A549 (cell line): ENCODE data around the gene STIMATE. TPM values are rescaled to one million over a fixed set of nuclear protein-coding genes. Genes with fewer than 3 reads are reported as not detected.

ENCODE experiments used
- ATAC-seq, 2 experiments: fragments of 200-7000 bp in 1 of 2; fragments of >200 bp in 1 of 2; cut with Nextera tagmentation in 1 of 2; cut with Tn5 transposase in 1 of 2; 3 replicates each; pipeline versions ENCODE4 v1.8.0 to v1.9.1; 2018 to 2020; ENCODE audit warnings: mild to moderate bottlenecking in 1 of 2, moderate library complexity in 1 of 2
- CTCF ChIA-PET: fragments of 300-600 bp; sonication (Branson Sonifier 250); formaldehyde crosslinking; extraction: SDS; loops from one replicate; lab custom pipeline; 2021; ENCODE audit warnings: antibody characterized with exemption, inconsistent platforms; lab: Yijun Ruan, JAX
- POLR2A ChIA-PET: fragments of 350-600 bp; formaldehyde crosslinking; extraction: SDS; loops from one replicate; lab custom pipeline; 2021; ENCODE audit warnings: antibody characterized with exemption, inconsistent platforms; lab: Yijun Ruan, JAX
- DNase-seq, 2 experiments: peaks; one replicate each; pipeline versions ENCODE4 v3.0.0 to v3.0.0-alpha.2; 2011 to 2016; ENCODE audit warnings: low read depth in 1 of 2, low spot score in 1 of 2
- FAIRE-seq: peaks from 2 replicates; lab custom pipeline; 2011; peaks lifted over from hg19 to GRCh38; lab: Jason Lieb, UNC
- H3K27ac ChIP-seq, 2 experiments: fragments of >200 bp; sonication (Bioruptor Twin); formaldehyde crosslinking; 3 replicates each; pipeline ENCODE4 v1.5.1; 2016 to 2017
- H3K4me1 ChIP-seq: fragments of >200 bp; sonication (Bioruptor Twin); formaldehyde crosslinking; 3 replicates; pipeline ENCODE4 v1.6.1; 2016
- H3K4me2 ChIP-seq: fragments of >200 bp; sonication (Bioruptor Twin); formaldehyde crosslinking; 3 replicates; pipeline ENCODE4 v1.6.1; 2016
- H3K4me3 ChIP-seq: fragments of >200 bp; sonication (Bioruptor Twin); formaldehyde crosslinking; 3 replicates; pipeline ENCODE4 v1.5.1; 2016
- H3K9me3 ChIP-seq: fragments of >200 bp; sonication (Bioruptor Twin); formaldehyde crosslinking; 3 replicates; pipeline ENCODE4 v1.6.1; 2016
- EP300 ChIP-seq, 2 experiments: fragments of >200 bp; sonication (Bioruptor Twin); formaldehyde crosslinking; IDR thresholded peaks; 2 replicates in 1 of 2; 3 replicates in 1 of 2; pipeline ENCODE4 v1.6.1; 2016 to 2017
- ESRRA ChIP-seq: fragments of 150-350 bp; IDR thresholded peaks from 2 replicates; pipeline ENCODE4 v1.6.1; 2014; ENCODE audit warnings: mild to moderate bottlenecking, low read length, borderline replicate concordance
- HEYL ChIP-seq: fragments of 250-450 bp; sonication (Bioruptor Pico); IDR thresholded peaks from 2 replicates; pipeline ENCODE4 v1.8.0; 2021; ENCODE audit warnings: mild to moderate bottlenecking, moderate library complexity
- HOXB13 ChIP-seq: fragments of 250-450 bp; sonication (Bioruptor Pico); IDR thresholded peaks from 2 replicates; pipeline ENCODE4 v1.5.0; 2020; ENCODE audit warnings: low read depth, mild to moderate bottlenecking, moderate library complexity
- HOXB5 ChIP-seq: fragments of 250-450 bp; sonication (Bioruptor Pico); IDR thresholded peaks from 2 replicates; pipeline ENCODE4 v1.5.0; 2020; ENCODE audit warnings: mild to moderate bottlenecking, moderate library complexity
- JUN ChIP-seq, 2 experiments: fragments of >200 bp; sonication (Bioruptor Twin); formaldehyde crosslinking; IDR thresholded peaks; 2 replicates in 1 of 2; 3 replicates in 1 of 2; pipeline ENCODE4 v1.6.1; 2016 to 2017
- NFE2L2 ChIP-seq: fragments of 150-350 bp; conservative IDR thresholded peaks from 2 replicates; pipeline ENCODE4 v1.6.1; 2014; ENCODE audit warnings: low read length
- NPAS2 ChIP-seq: fragments of 250-450 bp; sonication (Bioruptor Pico); IDR thresholded peaks from 2 replicates; pipeline ENCODE4 v1.8.0; 2022; ENCODE audit warnings: mild to moderate bottlenecking, moderate library complexity, borderline replicate concordance
- NR3C1 ChIP-seq: fragments of >200 bp; sonication (Bioruptor Twin); formaldehyde crosslinking; IDR thresholded peaks from 3 replicates; pipeline ENCODE4 v1.6.1; 2017
- PHF8 ChIP-seq: fragments of 200-600 bp; sonication (generic); IDR thresholded peaks from 2 replicates; pipeline ENCODE4 v1.6.1; 2016; ENCODE audit warnings: low read depth, mild to moderate bottlenecking, antibody characterized with exemption, moderate library complexity, borderline replicate concordance
- RFX5 ChIP-seq: fragments of 450-650 bp; IDR thresholded peaks from 2 replicates; pipeline ENCODE4 v1.7.1; 2014; ENCODE audit warnings: antibody characterized with exemption, mild to moderate bottlenecking, moderate library complexity
- RNF2 ChIP-seq: fragments of 200-600 bp; sonication (generic); IDR thresholded peaks from 2 replicates; pipeline ENCODE4 v1.6.1; 2016; ENCODE audit warnings: low read depth, mild to moderate bottlenecking, antibody characterized with exemption, moderate library complexity, borderline replicate concordance
- TP53 ChIP-seq: fragments of 250-450 bp; sonication (Bioruptor Pico); IDR thresholded peaks from 2 replicates; pipeline ENCODE4 v1.5.0; 2021; ENCODE audit warnings: mild to moderate bottlenecking, moderate library complexity
- ZC3H11A ChIP-seq: fragments of 450-650 bp; IDR thresholded peaks from 2 replicates; pipeline ENCODE4 v1.6.1; 2014; ENCODE audit warnings: antibody characterized with exemption, mild to moderate bottlenecking
- ZFP36 ChIP-seq: fragments of 450-650 bp; IDR thresholded peaks from 2 replicates; pipeline ENCODE4 v1.6.1; 2014; ENCODE audit warnings: borderline replicate concordance; ENCODE audit not compliant: partially characterized antibody
- ZNF302 ChIP-seq: fragments of 250-450 bp; sonication (Bioruptor Pico); IDR thresholded peaks from 2 replicates; pipeline ENCODE4 v1.9.0; 2021; ENCODE audit warnings: inconsistent platforms, mild to moderate bottlenecking, moderate library complexity
- WGBS: methylation state at CpG from one replicate; pipeline ENCODE4 v1.1.6; 2017; ENCODE audit errors: missing lambda C conversion rate; 5-methylcytosine and 5-hydroxymethylcytosine counted together
- polyA plus RNA-seq, 4 experiments: library from polyadenylated mRNA; depleted of rRNA in 3 of 4; stranded (reverse); fragments of >200 nt; fragmentation: RNase III in 1 of 4; extraction: RNeasy Plus Mini Kit Qiagen cat#74134 plus additional on column Dnase treatment in 1 of 4; gene quantifications; 2 replicates in 3 of 4; 3 replicates in 1 of 4; pipeline ENCODE4 v1.2.3, GENCODE V29; 2011 to 2017
- TF ChIP-seq, protein P1 (sequence below): fragments of 250-450 bp; sonication (Bioruptor Pico); IDR thresholded peaks from 2 replicates; pipeline ENCODE4 v1.5.0; 2021; ENCODE audit warnings: mild to moderate bottlenecking, moderate library complexity, borderline replicate concordance
- TF ChIP-seq, protein P2 (sequence below): fragments of 200-600 bp; sonication (generic); IDR thresholded peaks from 2 replicates; pipeline ENCODE4 v1.6.1; 2016; ENCODE audit warnings: antibody characterized with exemption, mild to moderate bottlenecking, moderate library complexity
- TF ChIP-seq, protein P3 (sequence below): fragments of >200 bp; sonication (Bioruptor Twin); formaldehyde crosslinking; IDR thresholded peaks from 3 replicates; pipeline ENCODE4 v1.6.1; 2016

The STIMATE gene
- polyA plus RNA-seq, 2 of the 4 experiments (the other 2 are of a cell fraction): 5.2 to 5.5 TPM

DNA sequence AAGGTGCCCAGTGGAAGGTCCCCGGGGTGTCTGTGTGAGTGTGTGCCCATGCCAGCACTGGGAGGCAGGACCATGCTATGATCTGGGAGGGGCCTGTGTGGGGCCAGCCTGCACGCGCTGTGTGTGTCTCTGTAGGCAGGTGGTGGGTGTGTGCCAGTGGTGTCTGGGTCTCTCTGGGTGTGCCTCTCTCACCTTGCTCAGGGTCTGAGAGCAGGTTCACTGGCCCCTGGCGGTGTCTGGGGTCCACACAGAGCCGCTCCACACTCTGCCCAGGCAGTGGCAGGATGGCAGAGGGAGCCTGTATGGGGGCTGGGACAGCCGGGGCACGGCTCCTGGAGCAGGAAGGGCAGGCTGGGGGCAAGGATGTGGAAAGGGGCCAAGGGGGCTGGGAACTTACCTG is 79.5 kb downstream of the STIMATE start:
- TF ChIP-seq NPAS2 (CRISPR knock-in tag) (no peak), HEYL (CRISPR knock-in tag) (no peak), RFX5 (no peak), ESRRA (no peak)
- no peak overlapping the region for H3K4me2 ChIP-seq
- ATAC-seq (no peak), FAIRE-seq (no peak), DNase-seq (no peak)
- H3K27ac ChIP-seq: no peak overlapping the region
- POLR2A ChIA-PET: no interaction called here
- CTCF ChIA-PET: no interaction called here
- H3K9me3 ChIP-seq: no peaks in the 10 kb centered on the region
- H3K4me1 ChIP-seq: no peaks in the 10 kb centered on the region
- no peak overlapping the region for H3K4me3 ChIP-seq
- 97% methylated on average over 5 of the region's 7 CpGs for WGBS

DNA sequence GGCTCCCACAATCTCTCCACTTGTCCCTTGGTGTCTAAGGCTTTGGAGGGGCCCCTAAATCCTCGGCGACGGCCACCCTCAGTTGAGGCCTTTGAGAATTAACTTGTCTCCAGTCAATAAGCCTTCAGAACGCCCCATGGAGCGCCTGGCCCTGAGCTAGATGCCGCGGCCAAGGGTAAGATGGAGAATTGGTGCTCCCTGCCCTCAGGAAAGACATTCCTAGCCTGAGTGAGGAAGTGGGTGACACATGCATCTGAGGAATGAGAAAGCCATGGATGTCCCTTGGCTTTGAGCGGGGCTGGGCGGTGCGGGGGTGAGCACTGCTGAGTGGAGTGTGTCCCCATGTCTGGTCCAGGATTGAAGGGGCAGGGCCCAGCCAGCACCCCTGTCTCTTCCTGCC is 80.1 kb downstream of the STIMATE start:
- POLR2A ChIA-PET: no interaction called here

DNA sequence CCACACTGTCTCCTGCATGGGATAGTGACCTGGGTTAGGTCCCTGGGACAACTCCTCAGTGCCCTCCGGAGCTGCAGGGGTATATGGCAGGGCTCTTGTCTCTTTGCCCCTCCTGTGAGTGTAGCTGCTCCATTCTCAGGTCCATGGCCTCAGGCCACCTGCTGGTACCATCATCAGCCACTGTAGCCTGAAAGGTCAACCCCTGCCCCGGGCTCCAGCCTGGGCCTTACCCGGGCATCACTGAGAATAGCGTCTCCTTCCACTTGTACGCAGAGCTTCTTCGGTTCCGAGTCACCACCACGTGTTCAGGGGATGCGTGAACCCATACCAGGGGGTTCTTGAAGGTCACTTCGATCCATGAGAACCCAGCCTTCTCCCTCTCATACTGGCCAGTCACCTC is 80.7 kb downstream of the STIMATE start:
- TF ChIP-seq, protein P1, sequence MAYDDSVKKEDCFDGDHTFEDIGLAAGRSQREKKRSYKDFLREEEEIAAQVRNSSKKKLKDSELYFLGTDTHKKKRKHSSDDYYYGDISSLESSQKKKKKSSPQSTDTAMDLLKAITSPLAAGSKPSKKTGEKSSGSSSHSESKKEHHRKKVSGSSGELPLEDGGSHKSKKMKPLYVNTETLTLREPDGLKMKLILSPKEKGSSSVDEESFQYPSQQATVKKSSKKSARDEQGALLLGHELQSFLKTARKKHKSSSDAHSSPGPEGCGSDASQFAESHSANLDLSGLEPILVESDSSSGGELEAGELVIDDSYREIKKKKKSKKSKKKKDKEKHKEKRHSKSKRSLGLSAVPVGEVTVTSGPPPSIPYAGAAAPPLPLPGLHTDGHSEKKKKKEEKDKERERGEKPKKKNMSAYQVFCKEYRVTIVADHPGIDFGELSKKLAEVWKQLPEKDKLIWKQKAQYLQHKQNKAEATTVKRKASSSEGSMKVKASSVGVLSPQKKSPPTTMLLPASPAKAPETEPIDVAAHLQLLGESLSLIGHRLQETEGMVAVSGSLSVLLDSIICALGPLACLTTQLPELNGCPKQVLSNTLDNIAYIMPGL (CRISPR knock-in tag): no peak
- TF ChIP-seq NR3C1 (no peak), HEYL (CRISPR knock-in tag) (no peak), TP53 (CRISPR knock-in tag) (no peak), JUN (IDR thresholded peaks at IDR 0.05) (no peak), HOXB5 (CRISPR knock-in tag) (no peak)
- no peak for FAIRE-seq
- no peak overlapping the region for H3K27ac ChIP-seq
- no CpG with 5 or more reads among the region's 10 CpGs for WGBS
- H3K4me1 ChIP-seq: no peaks in the 10 kb centered on the region
- no peak overlapping the region for H3K4me2 ChIP-seq
- DNase-seq: no peak
- ATAC-seq: no peak
- POLR2A ChIA-PET: no interaction called here
- CTCF ChIA-PET: interaction anchor here (0.6 to 3.5 kb wide), 2 partner anchors 23 to 72 kb away, joined by 3 to 11 read pairs; partner anchors contain the start of gene ITIH3
- H3K9me3 ChIP-seq: no peaks in the 10 kb centered on the region
- no peak overlapping the region for H3K4me3 ChIP-seq

More for the DNA sequence above, 80.1 kb downstream of the STIMATE start:
- no peak overlapping the region for H3K4me2 ChIP-seq
- TF ChIP-seq ZNF302 (CRISPR knock-in tag): no peak
- no peak for TF ChIP-seq RNF2
- TF ChIP-seq HOXB13 (CRISPR knock-in tag): no peak
- no peak for TF ChIP-seq EP300 (IDR thresholded peaks at IDR 0.05)
- TF ChIP-seq NFE2L2: no peak
- TF ChIP-seq, protein P2, sequence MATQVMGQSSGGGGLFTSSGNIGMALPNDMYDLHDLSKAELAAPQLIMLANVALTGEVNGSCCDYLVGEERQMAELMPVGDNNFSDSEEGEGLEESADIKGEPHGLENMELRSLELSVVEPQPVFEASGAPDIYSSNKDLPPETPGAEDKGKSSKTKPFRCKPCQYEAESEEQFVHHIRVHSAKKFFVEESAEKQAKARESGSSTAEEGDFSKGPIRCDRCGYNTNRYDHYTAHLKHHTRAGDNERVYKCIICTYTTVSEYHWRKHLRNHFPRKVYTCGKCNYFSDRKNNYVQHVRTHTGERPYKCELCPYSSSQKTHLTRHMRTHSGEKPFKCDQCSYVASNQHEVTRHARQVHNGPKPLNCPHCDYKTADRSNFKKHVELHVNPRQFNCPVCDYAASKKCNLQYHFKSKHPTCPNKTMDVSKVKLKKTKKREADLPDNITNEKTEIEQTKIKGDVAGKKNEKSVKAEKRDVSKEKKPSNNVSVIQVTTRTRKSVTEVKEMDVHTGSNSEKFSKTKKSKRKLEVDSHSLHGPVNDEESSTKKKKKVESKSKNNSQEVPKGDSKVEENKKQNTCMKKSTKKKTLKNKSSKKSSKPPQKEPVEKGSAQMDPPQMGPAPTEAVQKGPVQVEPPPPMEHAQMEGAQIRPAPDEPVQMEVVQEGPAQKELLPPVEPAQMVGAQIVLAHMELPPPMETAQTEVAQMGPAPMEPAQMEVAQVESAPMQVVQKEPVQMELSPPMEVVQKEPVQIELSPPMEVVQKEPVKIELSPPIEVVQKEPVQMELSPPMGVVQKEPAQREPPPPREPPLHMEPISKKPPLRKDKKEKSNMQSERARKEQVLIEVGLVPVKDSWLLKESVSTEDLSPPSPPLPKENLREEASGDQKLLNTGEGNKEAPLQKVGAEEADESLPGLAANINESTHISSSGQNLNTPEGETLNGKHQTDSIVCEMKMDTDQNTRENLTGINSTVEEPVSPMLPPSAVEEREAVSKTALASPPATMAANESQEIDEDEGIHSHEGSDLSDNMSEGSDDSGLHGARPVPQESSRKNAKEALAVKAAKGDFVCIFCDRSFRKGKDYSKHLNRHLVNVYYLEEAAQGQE: no peak
- no peak for TF ChIP-seq PHF8
- no peak for TF ChIP-seq ZC3H11A
- no peak for TF ChIP-seq NR3C1
- TF ChIP-seq, protein P3, sequence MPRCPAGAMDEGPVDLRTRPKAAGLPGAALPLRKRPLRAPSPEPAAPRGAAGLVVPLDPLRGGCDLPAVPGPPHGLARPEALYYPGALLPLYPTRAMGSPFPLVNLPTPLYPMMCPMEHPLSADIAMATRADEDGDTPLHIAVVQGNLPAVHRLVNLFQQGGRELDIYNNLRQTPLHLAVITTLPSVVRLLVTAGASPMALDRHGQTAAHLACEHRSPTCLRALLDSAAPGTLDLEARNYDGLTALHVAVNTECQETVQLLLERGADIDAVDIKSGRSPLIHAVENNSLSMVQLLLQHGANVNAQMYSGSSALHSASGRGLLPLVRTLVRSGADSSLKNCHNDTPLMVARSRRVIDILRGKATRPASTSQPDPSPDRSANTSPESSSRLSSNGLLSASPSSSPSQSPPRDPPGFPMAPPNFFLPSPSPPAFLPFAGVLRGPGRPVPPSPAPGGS: no peak
- TF ChIP-seq RFX5: no peak
- TF ChIP-seq HOXB5 (CRISPR knock-in tag): no peak
- TF ChIP-seq ZFP36: no peak
- TF ChIP-seq, all 56 proteins: peak for 0
- ATAC-seq (no peak), FAIRE-seq (no peak), DNase-seq (no peak)
- 95% methylated on average over 10 of the region's 10 CpGs for WGBS
- CTCF ChIA-PET: interaction anchor here (3.5 kb wide), 1 partner anchor 24 kb away, joined by 11 read pairs; the partner anchor contains the start of gene ITIH3
- Histone ChIP-seq H3K9me3 (no peaks in the 10 kb centered on the region), H3K4me1 (no peaks in the 10 kb centered on the region), H3K4me3 (no peak overlapping the region), H3K27ac (no peak overlapping the region)
